Mammary epithelial cell (primary cell): ENCODE results near the gene ZC2HC1C.

Experiments used
- CTCF ChIP-seq, 2 donors: IDR thresholded peaks in 1 of 2; conservative IDR thresholded peaks in 1 of 2; 2 replicates each; pipeline ENCODE4 v1.5.1; 2011 to 2012; ENCODE audit warnings: inconsistent platforms in 2 of 2, low read length in 2 of 2, mild to moderate bottlenecking in 2 of 2, control low read depth in 1 of 2, low read depth in 1 of 2; ENCODE audit not compliant: insufficient read depth in 1 of 2; ENCODE audit errors: extremely low read depth in 1 of 2
- EZH2 ChIP-seq: IDR thresholded peaks from 2 replicates; pipeline ENCODE4 v1.6.1; 2012; ENCODE audit warnings: low read length, inconsistent platforms, borderline replicate concordance

- TF ChIP-seq CTCF (conservative IDR thresholded peaks at IDR 0.05 in 1 of 2, IDR thresholded peaks at IDR 0.05 in 1 of 2; ENCODE audit: extremely low read depth in 1 of 2, insufficient read depth in 1 of 2, low read depth in 1 of 2, low read length in 2 of 2): no peak
- TF ChIP-seq EZH2: no peak
Observed at GRCh38 chr14:75127903-75128595, 58.6 kb downstream of the ZC2HC1C start.
